Measurements from ENCODE around the gene MYH2.

DNA sequence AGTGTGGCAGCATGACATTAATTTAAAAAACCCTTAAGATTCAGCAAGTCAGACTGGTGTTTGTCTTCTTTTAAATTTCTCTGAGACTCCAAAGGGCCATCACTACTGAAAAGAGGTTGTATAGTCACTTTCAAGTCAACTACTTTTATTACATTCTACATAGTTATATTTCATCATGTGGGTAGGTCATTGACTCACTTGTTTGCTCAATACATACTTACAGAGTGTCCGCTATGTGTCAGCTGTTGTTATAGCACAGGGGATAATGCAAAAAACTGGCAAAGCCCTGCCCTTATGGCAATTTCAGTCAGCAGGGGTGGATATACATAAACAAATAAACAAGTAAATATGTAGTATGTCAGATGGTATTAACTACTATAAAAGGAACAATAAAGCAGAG, 77.6 kb downstream of the MYH2 start:
- TF ChIP-seq CTCF (IDR thresholded peaks at IDR 0.05) (no peak), ZFX (IDR thresholded peaks at IDR 0.05; ENCODE audit: borderline replicate concordance) (no peak)

All from 22Rv1 (cell line).